GM20431 (cell line): ENCODE data around the gene PCDHGB4.
"Not testable (repeated sequence)": the region's sequence is repeated elsewhere in the genome, so short reads cannot be mapped to it uniquely, and the experiment has no call there.

Experiments
- in situ Hi-C: fragments of 300-500 bp; cut with MseI, MboI; formaldehyde crosslinking; loops from one replicate; pipeline ENCODE4 v1.15.0; 2020; ENCODE audit warnings: low sequenced_read_pairs; ENCODE audit not compliant: unreplicated experiment

The PCDHGB4 gene

DNA sequence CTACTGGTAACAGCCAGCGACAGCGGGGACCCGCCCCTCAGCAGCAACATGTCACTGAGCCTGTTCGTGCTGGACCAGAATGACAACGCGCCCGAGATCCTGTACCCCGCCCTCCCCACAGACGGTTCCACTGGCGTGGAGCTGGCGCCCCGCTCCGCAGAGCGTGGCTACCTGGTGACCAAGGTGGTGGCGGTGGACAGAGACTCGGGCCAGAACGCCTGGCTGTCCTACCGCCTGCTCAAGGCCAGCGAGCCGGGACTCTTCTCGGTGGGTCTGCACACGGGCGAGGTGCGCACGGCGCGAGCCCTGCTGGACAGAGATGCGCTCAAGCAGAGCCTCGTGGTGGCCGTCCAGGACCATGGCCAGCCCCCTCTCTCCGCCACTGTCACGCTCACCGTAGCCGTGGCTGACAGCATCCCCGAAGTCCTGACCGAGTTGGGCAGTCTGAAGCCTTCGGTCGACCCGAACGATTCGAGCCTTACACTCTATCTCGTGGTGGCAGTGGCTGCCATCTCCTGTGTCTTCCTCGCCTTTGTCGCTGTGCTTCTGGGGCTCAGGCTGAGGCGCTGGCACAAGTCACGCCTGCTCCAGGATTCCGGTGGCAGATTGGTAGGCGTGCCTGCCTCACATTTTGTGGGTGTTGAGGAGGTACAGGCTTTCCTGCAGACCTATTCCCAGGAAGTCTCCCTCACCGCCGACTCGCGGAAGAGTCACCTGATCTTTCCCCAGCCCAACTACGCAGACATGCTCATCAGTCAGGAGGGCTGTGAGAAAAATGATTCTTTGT lies 7.1 kb downstream of the PCDHGB4 start:
- in situ Hi-C loops = not testable (repeated sequence)

DNA sequence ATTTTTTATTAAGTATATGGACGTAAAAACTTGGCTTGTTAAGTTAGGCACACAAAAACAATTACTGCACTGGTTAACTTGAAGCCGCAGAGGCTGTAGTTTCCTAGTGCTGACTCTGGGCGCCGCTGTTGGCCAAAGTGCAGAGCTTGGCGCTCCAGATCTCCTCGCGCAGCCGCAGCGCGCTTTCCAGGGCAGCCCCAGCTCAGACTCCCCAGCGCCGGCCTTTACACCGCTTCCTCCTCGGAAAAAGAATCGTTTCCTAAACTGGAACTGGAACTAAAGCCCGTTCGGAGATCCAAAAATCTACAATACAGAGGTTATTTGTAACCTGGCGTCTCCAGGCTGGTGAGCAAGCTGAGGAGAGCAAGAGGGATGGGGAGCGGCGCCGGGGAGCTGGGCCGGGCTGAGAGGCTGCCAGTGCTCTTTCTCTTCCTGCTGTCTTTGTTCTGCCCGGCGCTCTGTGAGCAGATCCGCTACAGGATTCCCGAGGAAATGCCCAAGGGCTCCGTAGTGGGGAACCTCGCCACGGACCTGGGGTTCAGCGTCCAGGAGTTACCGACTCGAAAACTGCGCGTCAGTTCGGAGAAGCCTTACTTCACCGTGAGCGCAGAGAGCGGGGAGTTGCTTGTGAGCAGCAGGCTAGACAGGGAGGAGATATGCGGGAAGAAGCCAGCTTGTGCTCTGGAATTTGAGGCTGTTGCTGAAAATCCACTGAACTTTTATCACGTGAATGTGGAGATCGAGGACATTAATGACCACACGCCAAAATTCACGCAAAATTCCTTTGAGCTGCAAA lies 10.5 kb downstream of the PCDHGB4 start, which contains the start of gene PCDHGB5:
Gene PCDHGB5 (plus strand): TSS at position 192 of the 796 bp plus-strand sequence. CDS start 181 bp downstream, at position 373.
- in situ Hi-C loops = not testable (repeated sequence)

DNA sequence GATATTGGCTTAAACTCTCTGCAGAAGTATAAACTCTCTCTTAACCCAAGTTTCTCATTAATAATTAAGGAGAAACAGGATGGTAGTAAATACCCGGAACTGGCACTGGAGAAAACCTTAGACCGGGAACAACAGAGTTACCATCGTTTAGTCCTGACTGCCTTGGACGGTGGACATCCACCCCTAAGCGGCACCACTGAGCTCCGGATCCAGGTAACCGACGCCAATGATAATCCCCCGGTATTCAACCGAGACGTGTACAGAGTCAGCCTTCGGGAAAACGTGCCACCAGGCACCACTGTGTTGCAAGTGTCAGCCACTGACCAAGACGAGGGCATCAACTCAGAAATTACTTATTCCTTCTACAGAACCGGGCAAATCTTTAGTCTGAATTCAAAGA lies 11.1 kb downstream of the PCDHGB4 start:
- in situ Hi-C loops = no loop called here

DNA sequence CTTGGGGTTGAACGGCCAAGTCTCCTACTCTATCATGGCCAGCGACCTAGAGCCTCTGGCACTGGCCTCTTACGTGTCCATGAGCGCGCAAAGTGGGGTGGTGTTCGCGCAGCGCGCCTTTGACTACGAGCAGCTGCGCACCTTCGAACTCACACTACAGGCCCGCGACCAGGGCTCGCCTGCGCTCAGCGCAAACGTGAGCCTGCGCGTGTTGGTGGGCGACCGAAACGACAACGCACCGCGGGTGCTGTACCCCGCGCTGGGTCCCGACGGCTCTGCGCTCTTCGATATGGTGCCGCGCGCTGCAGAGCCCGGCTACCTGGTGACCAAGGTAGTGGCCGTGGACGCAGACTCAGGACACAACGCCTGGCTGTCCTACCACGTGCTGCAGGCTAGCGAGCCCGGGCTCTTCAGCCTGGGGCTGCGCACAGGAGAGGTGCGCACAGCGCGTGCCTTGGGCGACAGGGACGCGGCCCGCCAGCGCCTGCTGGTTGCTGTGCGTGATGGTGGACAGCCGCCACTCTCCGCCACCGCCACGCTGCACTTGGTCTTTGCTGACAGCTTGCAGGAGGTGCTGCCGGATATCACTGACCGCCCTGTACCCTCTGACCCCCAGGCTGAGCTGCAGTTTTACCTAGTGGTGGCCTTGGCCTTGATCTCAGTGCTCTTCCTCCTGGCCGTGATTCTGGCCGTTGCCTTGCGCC lies 12.2 kb downstream of the PCDHGB4 start:
- in situ Hi-C loops = no loop called here

DNA sequence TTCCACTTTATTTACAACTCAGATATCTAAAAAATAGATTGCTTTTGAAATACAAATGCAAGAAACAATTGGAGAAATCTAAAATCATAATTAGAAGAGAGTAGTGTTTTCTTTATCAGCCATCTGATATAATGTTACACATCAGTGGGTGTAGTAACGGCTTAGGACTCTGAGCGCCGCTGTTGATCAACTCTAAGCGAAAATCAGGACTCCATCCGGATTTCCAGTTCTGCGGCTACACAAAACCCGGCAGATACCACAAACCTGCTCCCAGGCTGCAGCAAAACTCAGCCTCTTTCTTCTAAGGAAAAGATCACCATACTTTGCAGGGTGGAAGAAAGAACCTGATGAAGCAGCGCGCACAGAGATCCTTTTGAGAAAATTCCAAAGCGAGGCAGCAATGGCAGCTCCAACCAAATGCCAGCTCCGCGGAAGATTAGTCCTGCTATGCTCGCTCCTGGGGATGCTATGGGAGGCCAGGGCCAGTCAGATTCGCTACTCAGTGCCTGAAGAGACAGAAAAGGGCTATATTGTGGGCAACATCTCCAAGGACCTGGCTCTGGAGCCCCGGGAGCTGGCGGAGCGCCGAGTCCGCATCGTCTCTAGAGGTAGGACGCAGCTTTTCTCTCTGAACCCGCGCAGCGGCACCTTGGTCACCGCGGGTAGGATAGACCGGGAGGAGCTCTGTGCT lies 15.2 kb downstream of the PCDHGB4 start, which contains the start of gene PCDHGA9:
Gene PCDHGA9 (plus strand): TSS at position 226 of the 691 bp plus-strand sequence. CDS start 175 bp downstream, at position 401.
- in situ Hi-C loops = no loop called here

DNA sequence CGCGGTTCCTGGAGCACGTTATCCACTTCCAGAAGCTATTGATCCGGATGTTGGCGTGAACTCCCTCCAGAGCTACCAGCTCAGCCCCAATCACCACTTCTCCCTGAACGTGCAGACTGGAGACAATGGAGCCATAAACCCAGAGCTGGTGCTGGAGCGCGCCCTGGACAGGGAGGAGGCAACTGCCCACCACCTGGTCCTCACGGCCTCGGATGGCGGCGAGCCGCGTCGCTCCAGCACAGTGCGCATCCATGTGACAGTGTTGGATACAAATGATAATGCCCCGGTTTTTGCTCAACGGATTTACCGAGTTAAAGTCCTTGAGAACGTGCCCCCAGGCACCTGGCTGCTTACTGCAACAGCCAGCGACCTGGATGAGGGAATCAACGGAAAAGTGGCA lies 15.9 kb downstream of the PCDHGB4 start:
- in situ Hi-C loops = no loop called here

DNA sequence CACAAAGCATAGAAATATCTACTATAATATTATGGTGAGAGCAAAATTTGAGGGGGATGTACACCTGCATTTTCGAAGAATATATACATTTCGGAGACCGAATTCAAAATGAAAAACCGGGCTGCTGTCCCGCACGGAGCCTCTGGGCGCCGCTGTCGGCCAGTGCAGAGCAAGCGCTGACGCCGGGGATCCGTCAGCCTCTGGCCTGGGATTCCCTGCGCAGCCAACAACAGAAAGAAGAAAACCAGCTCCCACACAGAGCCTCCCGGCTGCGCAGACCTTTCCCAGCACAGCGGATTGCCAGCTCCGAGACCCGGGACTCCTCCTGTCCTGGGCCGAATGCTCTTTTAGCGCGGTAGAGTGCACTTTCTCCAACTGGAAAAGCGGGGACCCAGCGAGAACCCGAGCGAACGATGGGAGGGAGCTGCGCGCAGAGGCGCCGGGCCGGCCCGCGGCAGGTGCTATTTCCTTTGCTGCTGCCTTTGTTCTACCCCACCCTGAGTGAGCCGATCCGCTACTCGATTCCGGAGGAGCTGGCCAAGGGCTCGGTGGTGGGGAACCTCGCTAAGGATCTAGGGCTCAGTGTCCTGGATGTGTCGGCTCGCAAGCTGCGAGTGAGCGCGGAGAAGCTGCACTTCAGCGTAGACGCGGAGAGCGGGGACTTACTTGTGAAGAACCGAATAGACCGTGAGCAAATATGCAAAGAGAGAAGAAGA lies 20.4 kb downstream of the PCDHGB4 start, which contains the start of gene PCDHGB6:
Gene PCDHGB6 (plus strand): TSS at position 232 of the 716 bp plus-strand sequence. CDS start 182 bp downstream, at position 414.
- in situ Hi-C loops = not testable (repeated sequence)

DNA sequence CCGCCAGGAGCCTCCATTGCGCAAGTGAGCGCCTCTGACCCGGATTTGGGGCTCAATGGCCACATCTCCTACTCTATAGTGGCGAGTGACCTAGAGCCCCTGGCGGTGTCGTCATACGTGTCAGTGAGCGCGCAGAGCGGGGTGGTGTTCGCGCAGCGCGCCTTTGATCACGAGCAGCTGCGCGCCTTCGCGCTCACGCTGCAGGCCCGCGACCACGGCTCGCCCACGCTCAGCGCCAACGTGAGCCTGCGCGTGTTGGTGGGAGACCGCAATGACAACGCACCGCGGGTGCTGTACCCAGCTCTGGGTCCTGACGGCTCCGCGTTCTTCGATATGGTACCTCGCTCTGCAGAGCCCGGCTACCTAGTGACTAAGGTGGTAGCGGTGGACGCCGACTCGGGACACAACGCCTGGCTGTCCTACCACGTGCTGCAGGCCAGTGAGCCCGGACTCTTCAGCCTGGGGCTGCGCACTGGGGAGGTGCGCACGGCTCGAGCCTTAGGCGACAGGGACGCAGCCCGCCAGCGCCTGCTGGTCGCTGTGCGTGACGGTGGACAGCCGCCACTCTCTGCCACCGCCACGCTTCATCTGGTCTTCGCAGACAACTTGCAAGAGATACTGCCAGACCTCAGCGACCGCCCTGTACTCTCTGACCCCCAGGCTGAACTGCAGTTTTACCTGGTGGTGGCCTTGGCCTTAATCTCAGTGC lies 22.3 kb downstream of the PCDHGB4 start:
- in situ Hi-C loops = loop anchor here (10.0 kb wide), 1 partner anchor 155 kb away; no protein-coding TSS in a partner anchor

DNA sequence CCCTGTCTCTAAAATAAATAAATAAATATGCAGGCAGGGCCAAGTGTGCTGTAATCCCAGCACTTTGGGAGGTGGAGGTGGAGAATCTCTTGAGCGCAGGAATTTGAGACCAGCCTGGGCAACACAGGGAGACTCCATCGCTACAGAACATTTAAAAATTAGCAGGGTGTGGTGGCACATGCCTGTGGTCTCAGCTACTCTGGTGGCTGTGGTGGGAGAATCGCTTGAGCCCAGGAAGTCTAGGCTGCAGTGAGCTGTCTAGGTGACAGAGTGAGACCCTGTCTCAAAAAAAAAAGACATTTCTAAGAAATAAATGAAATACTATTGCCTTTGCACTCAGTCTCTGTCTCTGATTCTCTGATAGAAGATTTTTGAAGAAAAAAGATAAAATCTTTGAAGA lies 24.1 kb downstream of the PCDHGB4 start:
- in situ Hi-C loops = loop anchor here (10.0 kb wide), 1 partner anchor 153 kb away; no protein-coding TSS in a partner anchor

DNA sequence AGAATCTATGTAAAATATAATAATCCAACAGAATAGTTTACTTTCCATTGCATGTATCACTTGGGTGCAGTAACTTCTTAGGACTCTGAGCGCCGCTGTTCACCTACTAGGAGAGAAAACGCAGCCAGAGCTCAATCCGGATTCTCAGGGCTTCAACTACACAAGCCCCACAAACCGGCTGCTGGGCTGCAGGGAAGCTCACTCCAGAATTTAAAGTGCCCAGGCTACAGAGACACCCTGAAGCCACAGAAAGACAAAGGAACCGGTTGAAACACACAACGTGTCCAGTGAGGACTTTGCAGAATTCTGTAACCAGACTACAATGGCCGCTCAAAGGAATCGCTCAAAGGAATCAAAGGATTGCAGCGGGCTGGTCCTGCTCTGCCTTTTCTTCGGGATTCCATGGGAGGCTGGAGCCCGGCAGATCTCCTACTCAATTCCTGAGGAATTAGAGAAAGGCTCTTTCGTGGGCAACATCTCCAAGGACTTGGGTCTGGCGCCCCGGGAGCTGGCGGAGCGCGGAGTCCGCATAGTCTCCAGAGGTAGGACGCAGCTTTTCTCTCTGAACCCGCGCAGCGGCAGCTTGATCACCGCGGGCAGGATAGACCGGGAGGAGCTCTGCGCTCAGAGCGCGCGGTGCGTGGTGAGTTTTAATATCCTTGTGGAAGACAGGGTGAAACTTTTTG lies 25.5 kb downstream of the PCDHGB4 start, which contains the start of gene PCDHGA10:
Gene PCDHGA10 (plus strand): TSS at position 134 of the 686 bp plus-strand sequence. CDS start 189 bp downstream, at position 323.
- in situ Hi-C loops = loop anchor here (10.0 kb wide), 1 partner anchor 152 kb away; no protein-coding TSS in a partner anchor

DNA sequence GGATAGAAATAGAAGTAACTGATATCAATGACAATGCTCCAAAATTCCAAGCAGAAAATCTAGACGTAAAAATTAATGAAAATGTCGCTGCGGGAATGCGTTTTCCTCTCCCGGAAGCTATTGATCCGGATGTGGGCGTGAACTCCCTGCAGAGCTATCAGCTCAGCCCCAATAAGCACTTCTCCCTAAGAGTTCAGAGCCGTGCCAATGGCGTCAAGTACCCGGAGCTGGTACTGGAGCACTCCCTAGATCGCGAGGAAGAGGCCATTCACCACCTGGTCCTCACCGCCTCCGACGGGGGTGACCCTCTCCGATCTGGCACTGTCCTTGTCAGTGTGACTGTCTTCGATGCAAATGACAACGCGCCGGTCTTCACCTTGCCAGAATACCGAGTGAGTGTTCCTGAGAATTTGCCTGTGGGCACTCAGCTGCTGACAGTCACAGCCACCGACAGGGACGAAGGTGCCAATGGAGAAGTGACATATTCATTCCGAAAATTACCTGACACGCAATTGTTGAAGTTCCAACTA lies 26.1 kb downstream of the PCDHGB4 start:
- in situ Hi-C loops = loop anchor here (10.0 kb wide), 1 partner anchor 151 kb away; no protein-coding TSS in a partner anchor

DNA sequence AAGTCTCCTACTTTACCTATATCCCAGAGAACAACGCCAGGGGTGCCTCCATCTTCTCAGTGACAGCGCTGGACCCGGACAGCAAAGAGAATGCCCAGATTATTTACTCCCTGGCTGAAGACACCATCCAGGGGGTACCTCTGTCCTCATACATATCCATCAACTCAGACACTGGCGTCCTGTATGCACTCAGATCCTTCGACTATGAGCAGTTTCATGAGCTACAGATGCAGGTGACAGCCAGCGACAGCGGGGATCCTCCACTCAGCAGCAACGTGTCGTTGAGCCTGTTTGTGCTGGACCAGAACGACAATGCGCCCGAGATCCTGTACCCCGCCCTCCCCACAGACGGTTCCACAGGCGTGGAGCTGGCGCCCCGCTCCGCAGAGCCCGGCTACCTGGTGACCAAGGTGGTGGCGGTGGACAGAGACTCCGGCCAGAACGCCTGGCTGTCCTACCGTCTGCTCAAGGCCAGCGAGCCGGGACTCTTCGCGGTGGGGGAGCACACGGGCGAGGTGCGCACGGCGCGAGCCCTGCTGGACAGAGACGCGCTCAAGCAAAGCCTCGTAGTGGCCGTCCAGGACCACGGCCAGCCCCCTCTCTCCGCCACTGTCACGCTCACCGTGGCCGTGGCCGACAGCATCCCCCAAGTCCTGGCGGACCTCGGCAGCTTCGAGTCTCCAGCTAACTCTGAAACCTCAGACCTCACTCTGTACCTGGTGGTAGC lies 27.2 kb downstream of the PCDHGB4 start:
- in situ Hi-C loops = loop anchor here (10.0 kb wide), 1 partner anchor 150 kb away; no protein-coding TSS in a partner anchor

DNA sequence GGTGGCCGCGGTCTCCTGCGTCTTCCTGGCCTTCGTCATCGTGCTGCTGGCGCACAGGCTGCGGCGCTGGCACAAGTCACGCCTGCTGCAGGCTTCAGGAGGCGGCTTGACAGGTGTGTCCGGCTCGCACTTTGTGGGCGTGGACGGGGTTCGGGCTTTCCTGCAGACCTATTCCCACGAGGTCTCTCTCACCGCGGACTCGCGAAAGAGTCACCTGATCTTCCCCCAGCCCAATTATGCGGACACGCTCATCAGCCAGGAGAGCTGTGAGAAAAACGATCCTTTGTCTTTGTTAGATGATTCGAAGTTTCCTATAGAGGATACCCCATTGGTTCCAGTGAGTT lies 27.7 kb downstream of the PCDHGB4 start:
- in situ Hi-C loops = loop anchor here (10.0 kb wide), 1 partner anchor 150 kb away; no protein-coding TSS in a partner anchor

DNA sequence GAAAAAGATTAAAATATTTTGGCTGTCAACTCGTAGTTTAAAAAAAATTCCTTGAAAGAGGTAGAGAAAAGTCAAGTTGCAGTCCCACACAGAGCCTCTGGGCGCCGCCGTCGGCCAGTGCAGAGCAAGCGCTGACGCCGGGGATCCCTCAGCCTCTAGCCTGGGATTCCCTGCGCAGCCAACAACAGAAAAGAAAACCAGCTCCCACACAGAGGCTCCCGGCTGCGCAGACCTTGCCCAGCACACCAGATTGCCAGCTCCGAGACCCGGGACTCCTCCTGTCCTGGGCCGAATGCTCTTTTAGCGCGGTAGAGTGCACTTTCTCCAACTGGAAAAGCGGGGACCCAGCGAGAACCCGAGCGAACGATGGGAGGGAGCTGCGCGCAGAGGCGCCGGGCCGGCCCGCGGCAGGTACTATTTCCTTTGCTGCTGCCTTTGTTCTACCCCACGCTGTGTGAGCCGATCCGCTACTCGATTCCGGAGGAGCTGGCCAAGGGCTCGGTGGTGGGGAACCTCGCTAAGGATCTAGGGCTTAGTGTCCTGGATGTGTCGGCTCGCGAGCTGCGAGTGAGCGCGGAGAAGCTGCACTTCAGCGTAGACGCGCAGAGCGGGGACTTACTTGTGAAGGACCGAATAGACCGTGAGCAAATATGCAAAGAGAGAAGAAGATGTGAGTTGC lies 30.1 kb downstream of the PCDHGB4 start, which contains the start of gene PCDHGB7:
Gene PCDHGB7 (plus strand): TSS at position 184 of the 679 bp plus-strand sequence. CDS start 183 bp downstream, at position 367.
- in situ Hi-C loops = loop anchor here (10.0 kb wide), 1 partner anchor 147 kb away; no protein-coding TSS in a partner anchor

DNA sequence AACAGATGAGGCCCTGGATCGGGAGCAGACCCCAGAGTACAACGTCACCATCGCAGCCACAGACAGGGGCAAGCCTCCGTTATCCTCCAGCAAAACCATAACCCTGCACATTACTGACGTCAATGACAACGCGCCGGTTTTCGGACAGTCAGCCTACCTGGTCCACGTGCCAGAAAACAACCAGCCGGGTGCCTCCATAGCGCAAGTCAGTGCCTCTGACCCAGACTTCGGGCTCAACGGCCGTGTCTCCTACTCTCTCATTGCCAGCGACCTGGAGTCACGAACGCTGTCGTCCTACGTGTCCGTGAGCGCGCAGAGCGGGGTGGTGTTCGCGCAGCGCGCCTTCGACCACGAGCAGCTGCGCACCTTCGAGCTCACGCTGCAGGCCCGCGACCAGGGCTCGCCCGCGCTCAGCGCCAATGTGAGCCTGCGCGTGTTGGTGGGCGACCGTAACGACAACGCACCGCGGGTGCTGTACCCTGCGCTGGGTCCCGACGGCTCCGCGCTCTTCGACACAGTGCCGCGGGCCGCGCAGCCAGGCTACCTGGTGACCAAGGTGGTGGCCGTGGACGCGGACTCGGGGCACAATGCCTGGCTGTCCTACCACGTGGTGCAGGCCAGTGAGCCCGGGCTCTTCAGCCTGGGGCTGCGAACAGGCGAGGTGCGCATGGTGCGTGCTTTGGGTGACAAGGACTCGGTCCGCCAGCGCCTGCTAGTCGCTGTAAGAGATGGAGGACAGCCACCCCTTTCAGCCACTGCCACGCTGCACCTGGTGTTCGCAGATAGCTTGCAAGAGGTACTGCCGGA lies 31.8 kb downstream of the PCDHGB4 start:
- in situ Hi-C loops = loop anchor here (10.0 kb wide), 1 partner anchor 146 kb away; no protein-coding TSS in a partner anchor
